ENCODE measurements around the gene TGM3.
"Not testable (repeated sequence)": the region's sequence is repeated elsewhere in the genome, so short reads cannot be mapped to it uniquely, and the experiment has no call there.

TGM3 gene, protein sequence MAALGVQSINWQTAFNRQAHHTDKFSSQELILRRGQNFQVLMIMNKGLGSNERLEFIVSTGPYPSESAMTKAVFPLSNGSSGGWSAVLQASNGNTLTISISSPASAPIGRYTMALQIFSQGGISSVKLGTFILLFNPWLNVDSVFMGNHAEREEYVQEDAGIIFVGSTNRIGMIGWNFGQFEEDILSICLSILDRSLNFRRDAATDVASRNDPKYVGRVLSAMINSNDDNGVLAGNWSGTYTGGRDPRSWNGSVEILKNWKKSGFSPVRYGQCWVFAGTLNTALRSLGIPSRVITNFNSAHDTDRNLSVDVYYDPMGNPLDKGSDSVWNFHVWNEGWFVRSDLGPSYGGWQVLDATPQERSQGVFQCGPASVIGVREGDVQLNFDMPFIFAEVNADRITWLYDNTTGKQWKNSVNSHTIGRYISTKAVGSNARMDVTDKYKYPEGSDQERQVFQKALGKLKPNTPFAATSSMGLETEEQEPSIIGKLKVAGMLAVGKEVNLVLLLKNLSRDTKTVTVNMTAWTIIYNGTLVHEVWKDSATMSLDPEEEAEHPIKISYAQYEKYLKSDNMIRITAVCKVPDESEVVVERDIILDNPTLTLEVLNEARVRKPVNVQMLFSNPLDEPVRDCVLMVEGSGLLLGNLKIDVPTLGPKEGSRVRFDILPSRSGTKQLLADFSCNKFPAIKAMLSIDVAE

DNA sequence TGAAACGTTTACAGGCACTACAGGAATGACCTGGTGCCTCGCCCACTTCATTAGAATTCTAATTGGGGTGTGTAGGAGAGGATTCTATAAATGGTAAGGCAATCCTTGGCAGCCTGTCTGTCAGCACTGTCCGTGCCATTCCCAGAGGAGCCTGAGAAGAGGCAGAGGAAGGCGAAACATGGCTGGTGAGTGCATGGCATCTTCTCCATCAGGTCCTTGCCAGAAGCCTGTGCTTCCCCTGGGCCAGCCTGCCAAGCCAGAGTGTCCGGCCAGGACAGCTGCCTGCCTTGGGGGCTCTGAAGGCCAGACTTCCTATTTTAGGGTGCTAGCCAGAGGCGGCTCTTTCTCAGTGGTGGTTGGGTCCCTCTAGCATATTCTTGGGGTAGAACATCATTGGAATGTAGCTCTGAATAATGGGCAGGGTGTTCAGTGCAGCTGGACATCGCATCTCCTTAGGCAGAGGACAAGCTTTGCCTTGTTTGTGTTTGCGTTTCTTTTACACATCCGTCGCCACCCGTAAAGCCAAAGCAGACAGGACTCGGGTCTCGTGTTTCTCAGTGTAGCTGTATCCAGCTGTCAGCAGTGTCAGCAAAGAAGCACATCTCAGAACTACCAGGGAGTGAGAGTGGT, at the start of gene TGM3:
Gene TGM3, plus strand, starts transcription at position 116 of the 630 bp plus-strand sequence. Its CDS starts 63 bp downstream, at position 179.
- no peak for DNase-seq (ENCODE audit: low read depth)

DNA sequence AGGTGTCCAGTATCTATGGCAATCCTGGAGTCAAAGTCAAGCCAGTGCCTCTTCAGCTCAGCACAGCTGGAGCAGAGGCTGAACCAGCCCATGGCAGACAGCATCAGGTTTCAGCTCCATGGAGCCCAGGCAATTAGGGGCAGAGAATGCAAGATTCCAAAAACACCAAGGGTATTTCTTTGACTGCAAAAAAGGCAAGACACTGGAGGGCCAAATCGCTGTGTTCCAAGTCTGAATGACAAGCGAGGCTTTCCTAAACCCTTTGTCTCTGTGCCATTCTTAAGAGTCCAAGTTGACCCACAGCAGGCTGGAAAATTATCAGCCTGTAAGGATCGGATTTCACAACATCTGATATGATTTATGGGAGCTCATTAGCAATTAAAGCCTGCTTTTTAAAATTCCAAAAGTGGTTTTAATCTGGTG, 49.7 kb upstream of the TGM3 start:
- DNase-seq (ENCODE audit: low read depth) = no peak

DNA sequence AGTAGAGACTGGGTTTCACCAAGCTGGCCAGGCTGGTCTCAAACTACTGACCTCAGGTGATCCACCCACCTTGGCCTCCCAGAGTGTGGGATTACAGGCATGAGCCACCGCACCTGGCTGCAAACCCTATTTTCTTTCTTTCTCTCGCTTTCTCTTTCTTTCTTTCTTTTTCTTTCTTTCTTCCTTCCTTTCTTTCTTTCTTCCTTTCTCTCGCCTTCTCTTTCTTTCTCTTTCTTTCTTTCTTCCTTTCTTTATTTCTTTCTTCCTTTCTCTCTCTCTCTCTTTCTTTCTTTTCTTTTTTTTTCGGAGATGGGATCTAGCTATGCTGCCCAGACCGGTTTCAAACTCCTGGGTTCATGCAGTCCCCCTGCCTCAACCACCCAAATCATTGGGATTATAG, 47.0 kb upstream of the TGM3 start:
- DNase-seq (ENCODE audit: low read depth) = no peak

DNA sequence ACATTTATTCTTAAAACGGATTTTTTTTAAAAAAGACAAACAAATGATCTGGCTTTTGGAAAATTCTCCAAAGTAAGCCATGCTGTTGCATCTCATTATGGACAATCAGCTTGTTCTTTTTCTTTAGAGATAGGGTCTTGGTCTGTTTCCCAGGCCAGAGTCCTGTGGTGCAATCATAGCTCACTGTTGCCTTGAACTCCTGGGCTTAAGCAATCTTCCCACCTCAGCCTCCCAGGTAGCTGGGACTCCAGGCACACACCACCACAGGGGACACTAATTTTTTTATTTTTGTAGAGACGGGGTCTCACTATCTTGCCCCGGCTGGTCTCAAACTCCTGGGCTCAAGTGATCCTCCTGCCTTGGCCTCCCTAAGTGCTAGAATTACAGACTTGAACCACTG, 45.9 kb upstream of the TGM3 start:
- DNase-seq (ENCODE audit: low read depth) = no peak

DNA sequence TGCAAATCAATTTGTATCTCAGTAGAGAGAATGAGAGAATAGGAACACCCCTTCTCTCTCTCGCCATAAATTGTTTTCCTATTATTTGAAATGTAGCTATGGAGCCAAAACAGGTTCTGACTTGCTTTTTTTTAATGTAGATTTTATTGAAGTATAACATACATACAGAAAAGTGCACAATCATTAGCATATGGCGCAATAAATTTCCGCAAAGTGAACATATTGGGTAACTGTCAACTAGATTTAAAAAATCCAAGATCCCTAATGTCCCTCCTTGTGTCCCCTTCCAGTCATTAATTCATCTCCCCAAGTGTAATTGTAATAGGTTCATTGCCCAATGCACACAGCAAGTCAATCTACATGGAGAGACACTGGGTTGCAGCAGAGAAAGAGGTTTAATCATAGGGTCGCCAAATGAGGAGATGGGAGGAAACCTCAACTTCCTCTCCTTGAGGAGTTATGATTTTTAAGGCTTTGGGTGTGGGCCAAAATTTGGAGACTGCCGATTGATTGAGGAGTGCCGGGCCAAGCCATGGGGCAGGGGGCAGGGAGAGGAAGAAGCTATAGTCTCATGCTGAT, 43.3 kb upstream of the TGM3 start:
- no peak for DNase-seq (ENCODE audit: low read depth)

DNA sequence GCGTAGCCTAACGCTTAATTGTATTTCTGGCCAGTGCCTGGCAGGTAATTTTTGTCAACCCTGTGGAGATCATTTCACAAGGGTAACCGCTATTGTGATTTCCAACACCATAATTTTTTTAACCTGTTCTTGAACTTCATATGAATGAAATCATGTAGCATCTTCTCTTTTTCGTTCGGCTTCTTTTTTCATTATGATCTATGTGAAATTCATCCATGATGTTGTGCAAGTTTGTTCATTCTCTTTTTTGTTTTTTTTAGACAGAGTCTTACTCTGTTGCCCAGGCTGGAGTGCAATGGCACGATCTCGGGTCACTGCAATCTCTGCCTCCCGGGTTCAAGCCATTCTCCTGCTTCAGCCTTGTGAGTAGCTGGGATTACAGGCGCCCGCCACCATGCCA, 42.5 kb upstream of the TGM3 start:
- DNase-seq (ENCODE audit: low read depth) = no peak

DNA sequence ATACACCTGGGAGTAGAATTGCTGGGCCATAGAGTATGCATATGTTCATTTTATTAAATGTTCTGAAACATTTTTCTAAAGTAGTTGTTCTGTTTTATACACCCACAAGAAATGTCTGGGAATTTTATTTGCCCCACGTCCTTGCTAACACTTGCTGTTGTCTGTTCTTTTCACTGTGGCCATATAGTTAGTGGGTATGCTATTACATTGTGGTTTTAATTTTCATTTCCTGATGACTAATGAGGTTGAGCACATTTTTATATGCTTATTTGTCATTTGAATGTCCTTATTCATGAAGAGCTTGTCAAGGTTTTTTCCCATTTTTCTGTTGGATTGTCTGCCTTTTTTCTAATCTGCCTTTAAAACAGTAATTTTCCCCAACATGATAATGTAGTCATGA, 41.5 kb upstream of the TGM3 start:
- DNase-seq (ENCODE audit: low read depth) = no peak

DNA sequence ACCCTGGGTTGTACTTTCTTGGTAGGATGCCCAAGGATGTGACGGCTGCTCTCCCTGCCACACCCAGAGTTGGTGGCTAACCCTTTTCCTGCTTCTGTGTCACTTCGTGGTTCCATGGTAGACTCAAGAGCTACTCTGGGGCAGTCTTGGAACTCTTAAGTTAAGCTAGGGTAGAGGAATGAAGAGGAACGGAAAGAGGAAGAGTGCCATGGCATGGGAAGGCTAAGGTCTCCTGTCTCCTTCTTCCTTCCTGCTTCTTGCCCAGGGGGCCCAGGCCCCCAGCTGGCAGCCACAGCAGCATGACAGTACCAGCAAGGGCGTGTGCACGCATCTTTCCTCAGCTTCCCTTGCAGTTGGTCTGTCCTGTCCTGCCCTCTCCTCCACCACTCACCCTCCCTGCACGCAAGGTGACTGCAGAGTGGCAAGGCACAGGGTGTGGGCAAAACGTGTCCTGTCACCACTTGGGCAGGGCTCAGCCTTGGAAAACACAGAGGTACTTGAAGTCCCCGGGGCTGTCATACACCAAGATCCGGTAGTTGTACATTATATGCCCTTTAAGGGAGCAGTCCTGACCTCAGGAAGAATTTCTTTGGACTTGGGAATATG, 39.8 kb upstream of the TGM3 start:
- no peak for DNase-seq (ENCODE audit: low read depth)

DNA sequence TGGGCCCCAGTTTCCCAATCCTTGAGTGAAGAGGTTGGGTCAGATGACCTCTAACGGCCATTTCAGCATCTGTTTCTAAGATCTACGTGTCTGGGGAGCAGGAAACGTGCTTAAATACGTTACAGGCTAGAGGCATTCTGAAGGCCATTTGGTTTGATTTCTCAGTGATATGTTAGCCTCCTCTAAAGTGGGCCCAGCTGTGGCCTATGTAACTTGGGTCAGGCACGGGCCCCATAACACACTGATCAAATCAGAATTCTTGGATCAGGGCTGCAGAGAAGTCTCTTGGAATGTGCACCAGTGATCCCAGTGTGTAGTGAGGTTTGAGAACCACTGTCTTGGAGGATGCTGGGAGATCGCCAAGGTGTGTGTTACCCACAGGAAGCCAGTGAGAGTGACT, 36.1 kb upstream of the TGM3 start:
- no peak for DNase-seq (ENCODE audit: low read depth)

DNA sequence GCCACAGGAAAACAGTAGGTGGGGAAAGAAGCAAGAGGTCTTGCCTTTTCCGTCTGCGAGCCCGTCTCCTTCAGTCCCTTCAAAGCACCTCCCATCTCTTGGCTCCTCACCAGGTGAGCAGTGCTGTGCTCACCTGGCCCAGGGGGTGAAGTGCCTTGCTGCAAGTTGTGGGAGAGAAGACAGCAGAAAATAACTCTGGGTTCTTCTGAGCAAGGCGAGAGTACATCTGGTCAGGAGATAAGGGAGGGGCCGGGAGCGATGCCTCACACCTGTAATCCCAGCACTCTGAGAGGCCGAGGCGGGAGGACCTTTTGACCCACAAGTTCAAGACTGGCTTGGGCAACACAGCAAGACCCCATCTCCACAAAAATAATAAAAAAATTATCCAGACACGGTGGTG, 35.6 kb upstream of the TGM3 start:
- no peak for DNase-seq (ENCODE audit: low read depth)

DNA sequence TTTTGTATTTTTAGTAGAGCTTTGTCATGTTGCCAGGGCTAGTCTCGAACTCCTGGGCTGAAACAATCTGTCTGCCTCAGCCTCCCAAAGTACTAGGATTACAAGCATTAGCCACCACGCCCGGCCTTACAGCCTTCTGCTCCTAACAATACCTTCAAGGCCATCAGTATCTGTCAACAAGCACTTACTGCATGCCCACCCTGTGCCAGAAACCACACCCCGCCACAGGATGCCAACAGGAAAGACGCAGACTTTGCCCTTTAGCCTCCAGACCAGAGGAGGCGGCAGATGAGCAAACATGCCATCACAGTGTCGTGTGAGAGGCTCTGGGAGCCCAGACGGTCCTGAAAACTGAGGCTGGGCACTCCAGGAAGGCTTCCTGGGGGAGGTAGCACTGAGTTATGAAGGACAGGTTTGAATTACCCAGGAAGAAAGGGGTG, 34.7 kb upstream of the TGM3 start:
- DNase-seq (ENCODE audit: low read depth) = no peak

DNA sequence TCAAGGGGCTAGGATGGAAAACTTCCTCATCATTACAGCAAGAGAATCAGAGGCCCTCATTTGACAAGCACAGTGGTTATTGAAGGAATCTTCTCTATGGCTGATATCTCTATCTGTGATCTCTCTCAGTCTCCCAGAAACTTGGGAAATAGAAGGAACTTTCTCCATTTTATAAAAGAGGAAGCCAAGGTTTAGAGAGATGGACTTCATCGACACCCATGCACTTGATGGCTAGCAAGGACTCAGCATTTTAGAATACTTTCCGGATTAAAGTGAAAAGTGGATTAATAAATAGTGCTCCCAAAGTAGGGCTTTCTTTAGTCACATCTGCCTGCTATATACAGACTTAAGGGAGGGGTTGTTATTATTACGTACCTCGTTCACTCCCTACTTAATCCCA, 34.2 kb upstream of the TGM3 start:
- no peak for DNase-seq (ENCODE audit: low read depth)

DNA sequence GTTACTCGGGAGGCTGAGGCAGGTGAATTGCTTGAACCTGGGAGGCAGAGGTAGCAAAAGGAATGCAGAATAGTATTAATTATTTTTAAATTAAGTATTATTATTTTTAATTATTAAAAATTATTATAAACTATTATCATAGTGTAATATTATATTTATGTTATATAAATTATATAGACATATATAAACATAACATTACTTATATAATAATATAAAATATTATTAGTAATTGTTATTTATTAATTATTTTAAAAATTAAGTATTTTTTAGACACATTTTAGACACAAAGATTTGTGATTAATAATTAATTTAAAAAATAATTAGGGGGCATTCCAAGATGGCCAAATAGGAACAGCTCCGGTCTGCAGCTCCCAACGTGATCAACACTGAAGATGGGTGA, 31.7 kb upstream of the TGM3 start:
- no peak for DNase-seq (ENCODE audit: low read depth)

DNA sequence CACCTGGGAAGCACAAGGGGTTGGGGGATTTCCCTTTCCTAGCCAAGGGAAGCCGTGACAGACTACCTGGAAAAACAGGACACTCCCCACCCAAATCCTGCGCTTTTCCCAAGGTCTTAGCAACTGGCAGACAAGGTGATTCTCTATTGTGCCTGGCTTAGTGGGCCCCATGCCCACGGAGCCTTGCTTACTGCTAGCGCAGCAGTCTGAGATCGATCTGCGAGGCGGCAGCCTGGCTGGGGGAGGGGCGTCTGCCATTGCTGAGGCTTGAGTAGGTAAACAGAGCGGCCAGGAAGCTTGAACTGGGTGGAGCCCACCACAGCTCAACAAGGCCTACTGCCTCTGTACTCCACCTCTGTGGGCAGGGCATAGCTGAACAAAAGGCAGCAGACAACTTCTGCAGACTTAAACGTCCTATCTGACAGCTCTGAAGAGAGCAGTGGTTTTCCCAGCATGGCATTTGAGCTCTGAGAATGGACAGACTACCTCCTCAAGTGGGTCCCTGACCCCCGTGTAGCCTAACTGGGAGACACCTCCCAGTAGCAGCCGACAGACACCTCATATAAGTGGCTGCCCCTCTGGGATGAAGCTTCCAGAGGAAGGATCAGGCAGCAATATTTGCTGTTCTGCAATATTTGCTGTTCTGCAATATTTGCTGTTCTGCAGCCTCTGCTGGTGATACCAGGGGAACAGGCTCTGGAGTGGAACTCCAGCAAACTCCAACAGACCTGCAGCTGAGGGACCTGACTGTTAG, 31.0 kb upstream of the TGM3 start:
- DNase-seq (ENCODE audit: low read depth) = not testable (repeated sequence)

DNA sequence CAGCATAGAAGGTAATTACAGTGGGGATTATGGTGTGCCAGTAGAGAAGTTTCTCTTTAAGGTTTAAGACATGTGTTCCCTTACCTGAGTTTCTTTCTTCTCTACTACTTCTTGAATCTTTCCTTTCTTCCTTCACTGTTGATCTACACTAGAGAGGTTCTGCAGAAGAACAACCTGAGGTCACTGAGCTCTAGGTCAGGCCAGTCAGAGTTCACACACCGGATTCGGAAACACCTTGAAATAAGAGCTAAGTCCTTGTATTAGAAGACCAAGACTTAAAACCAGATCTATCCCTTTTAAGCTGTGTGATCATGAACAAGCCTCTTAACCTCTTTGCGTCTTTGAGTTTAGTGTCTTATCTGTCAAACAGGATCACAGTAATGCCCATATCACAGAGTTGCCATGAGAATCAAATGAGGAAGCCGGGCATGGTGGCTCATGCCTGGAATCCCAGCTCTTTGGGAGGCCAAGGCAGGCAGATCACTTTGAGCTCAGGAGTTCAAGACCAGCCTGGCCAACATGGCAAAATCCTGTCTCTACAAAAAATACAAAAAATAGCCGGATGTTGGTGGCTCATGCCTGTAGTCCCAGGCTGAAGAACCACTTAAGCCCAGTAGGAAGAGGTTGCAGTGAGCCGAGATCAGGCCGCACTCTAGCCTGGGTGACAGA, 22.0 kb upstream of the TGM3 start:
- no peak for DNase-seq (ENCODE audit: low read depth)

DNA sequence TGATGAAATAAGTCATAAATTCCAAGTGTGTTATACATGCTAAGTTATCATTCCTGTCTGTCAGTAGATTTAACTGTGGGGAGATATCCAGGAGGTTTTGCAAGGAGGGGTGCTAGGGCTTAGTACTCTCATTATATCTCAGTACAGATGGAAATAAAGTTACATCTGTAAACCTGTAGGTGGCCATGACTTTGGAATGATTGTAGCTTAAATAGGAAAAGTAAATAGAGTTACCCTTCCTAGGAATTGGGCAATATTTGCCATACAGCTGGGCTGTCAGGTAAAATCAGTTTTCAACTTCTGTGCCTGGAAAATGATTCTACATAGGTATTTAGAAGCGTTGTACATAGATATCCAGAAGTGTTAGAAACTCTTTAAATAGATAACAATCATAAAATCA, 19.8 kb upstream of the TGM3 start:
- no peak for DNase-seq (ENCODE audit: low read depth)

DNA sequence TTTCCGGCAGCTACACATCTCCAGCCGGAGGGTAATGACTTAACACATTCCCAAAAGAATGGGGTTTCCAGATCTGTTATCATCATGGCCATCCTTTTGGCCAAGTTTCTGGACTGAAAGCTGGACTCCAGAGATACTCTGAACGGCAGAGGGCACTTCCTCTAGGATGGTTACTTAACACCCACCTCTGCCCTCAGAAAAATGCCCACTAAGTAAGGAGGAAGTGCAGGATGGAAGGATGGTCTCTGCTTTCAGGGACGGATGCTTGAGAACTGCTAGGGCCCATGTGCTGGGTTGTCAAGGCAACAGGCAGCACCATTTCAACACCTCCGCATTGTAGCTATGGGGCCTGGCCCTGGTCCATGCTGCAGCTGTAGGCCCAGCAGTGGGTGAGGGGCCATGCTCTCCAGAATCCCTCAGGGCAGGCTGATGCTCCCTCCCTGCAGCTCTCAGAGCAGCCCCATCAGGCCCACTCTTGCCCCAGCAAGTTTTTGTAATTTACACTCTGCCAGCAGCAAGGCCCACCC, 16.5 kb upstream of the TGM3 start:
- DNase-seq (ENCODE audit: low read depth) = no peak

DNA sequence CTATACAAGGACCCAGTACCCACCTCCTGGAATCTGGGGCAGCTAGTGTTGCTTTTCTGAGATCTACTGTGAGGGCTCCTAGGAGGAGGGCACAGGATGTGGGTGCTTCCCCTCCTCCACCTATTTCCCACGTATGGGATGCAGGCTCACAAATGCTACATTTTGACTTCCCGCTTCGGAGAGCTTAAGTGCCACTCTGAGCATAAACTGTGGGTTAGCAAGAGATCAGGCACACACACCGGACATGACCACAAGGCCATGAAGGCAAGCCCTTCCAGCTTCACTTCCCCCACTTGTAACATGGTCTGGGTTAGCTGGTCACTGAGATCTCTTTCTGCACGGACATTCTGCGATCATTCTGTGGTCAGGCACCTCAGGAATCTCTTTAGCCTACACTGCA, 15.7 kb upstream of the TGM3 start:
- no peak for DNase-seq (ENCODE audit: low read depth)

DNA sequence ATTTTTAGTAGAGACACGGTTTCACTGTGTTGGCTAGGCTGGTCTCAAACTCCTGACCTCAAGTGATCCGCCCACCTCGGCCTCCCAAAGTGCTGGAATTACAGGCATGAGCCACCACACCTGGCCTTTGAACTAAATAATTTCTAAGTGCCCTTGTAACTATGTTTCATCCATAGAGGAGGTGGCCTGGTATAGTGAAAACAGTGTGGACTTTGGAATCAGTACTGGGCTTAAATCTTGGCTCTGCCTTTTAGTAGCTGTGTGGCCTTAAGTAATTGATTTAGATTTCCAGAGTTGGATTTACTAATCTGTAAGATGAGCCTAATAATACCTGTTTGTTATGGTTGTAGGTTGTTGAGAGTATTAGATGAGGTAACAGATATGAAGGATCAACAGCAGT, 14.2 kb upstream of the TGM3 start:
- DNase-seq (ENCODE audit: low read depth) = no peak

DNA sequence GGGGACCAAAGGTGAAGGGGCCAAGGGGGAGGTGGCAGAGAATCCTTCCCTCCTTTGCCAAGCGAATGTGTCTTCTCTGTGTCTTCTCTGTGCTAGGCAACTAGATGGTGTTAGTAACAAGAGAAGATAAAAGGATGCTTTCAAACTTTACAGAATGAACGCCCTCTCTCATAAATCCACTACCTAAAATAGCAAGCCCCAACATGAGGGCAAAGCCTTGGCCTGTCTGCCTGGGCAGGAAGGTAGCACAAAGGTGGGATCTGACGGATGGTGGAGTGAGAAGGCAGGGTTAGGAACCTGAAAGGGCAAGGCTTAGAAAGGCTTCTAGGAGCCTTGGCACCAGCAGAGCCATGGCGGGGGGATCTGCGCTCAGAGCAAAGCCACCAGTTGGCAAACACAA, 13.6 kb upstream of the TGM3 start:
- DNase-seq (ENCODE audit: low read depth) = no peak

All from activated gamma-delta T cell treated with anti-CD3 and anti-CD28 coated beads, Interleukin-2, amount 50 U/mL, for 16 hours (primary cell).